ENCODE measurements around the gene CHST8. TPM values are rescaled to one million over a fixed set of nuclear protein-coding genes. Genes with fewer than 3 reads are reported as not detected.

CHST8 gene
- polyA plus RNA-seq, 3 donors = not detected

- no peaks in the 10 kb centered on the region for H3K27me3 ChIP-seq (ENCODE audit: control insufficient read depth in 2 of 2, insufficient read depth in 2 of 2, low read length in 2 of 2)
- intact Hi-C loops (cut with micrococcal nuclease) = no loop called here
- no peaks in the 10 kb centered on the region for H3K4me1 Mint-ChIP-seq
- H3K9me3 Mint-ChIP-seq = peaks cover 0 to under 1% (median 0%) of the 10 kb centered on the region in 7 donors
- no peak overlapping the region for H2AFZ ChIP-seq (ENCODE audit: insufficient read depth, low read depth, low read length, poor library complexity, severe bottlenecking)
- no peaks in the 10 kb centered on the region for H3K36me3 Mint-ChIP-seq
- no peaks in the 10 kb centered on the region for H3K4me1 ChIP-seq (ENCODE audit: control insufficient read depth in 1 of 2, insufficient read depth in 2 of 2, low read length in 2 of 2)
- no peak overlapping the region for H3K9ac ChIP-seq (ENCODE audit: insufficient read depth, low read length, poor library complexity, severe bottlenecking)
- H3K4me2 ChIP-seq (replicated peaks; ENCODE audit: extremely low read depth, low read length, poor library complexity, severe bottlenecking) = no peak overlapping the region
- no peak overlapping the region for H3K27ac ChIP-seq (ENCODE audit: low read depth in 1 of 2, low read length in 2 of 2)
- WGBS (ENCODE audit: insufficient coverage) = 87% methylated on average over 8 of the region's 13 CpGs
- H3K4me3 Mint-ChIP-seq = no peak overlapping the region
- H4K20me1 ChIP-seq (ENCODE audit: insufficient read depth, low read length) = no peaks in the 10 kb centered on the region
- TF ChIP-seq CTCF (IDR thresholded peaks at IDR 0.05) = no peak
- H3K27me3 Mint-ChIP-seq (ENCODE audit: low read depth in 3 of 3) = peaks cover 0 to 2% (median 0%) of the 10 kb centered on the region in 3 donors
- H3K36me3 ChIP-seq (replicated peaks in 1 of 2; ENCODE audit: control insufficient read depth in 1 of 2, insufficient read depth in 2 of 2, low read length in 2 of 2) = no peaks in the 10 kb centered on the region
- no peak for DNase-seq
- no peak overlapping the region for H3K27ac Mint-ChIP-seq
- no peak overlapping the region for H3K4me3 ChIP-seq (replicated peaks in 1 of 3; ENCODE audit: low read depth in 2 of 3, low read length in 3 of 3)
- no peaks in the 10 kb centered on the region for H3K79me2 ChIP-seq (ENCODE audit: insufficient read depth, low read length)
- H3K9me3 ChIP-seq (replicated peaks in 1 of 2; ENCODE audit: control insufficient read depth in 1 of 2, insufficient read depth in 1 of 2, low read length in 2 of 2) = no peaks in the 10 kb centered on the region
These were observed 78.1 kb downstream of the CHST8 start for GRCh38 chr19:33699754-33700407.

GRCh38 chr19:33700408-33701013, 78.8 kb downstream of the CHST8 start:
- Histone ChIP-seq H3K79me2 (ENCODE audit: insufficient read depth, low read length) (no peaks in the 10 kb centered on the region), H3K27ac (ENCODE audit: low read depth in 1 of 2, low read length in 2 of 2) (no peak overlapping the region), H3K9ac (ENCODE audit: insufficient read depth, low read length, poor library complexity, severe bottlenecking) (no peak overlapping the region), H3K4me1 (ENCODE audit: control insufficient read depth in 1 of 2, insufficient read depth in 2 of 2, low read length in 2 of 2) (no peaks in the 10 kb centered on the region), H4K20me1 (ENCODE audit: insufficient read depth, low read length) (no peaks in the 10 kb centered on the region), H2AFZ (ENCODE audit: insufficient read depth, low read depth, low read length, poor library complexity, severe bottlenecking) (no peak overlapping the region), H3K27me3 (ENCODE audit: control insufficient read depth in 2 of 2, insufficient read depth in 2 of 2, low read length in 2 of 2) (no peaks in the 10 kb centered on the region), H3K4me3 (replicated peaks in 1 of 3; ENCODE audit: low read depth in 2 of 3, low read length in 3 of 3) (no peak overlapping the region), H3K36me3 (replicated peaks in 1 of 2; ENCODE audit: control insufficient read depth in 1 of 2, insufficient read depth in 2 of 2, low read length in 2 of 2) (no peaks in the 10 kb centered on the region), H3K9me3 (replicated peaks in 1 of 2; ENCODE audit: control insufficient read depth in 1 of 2, insufficient read depth in 1 of 2, low read length in 2 of 2) (no peaks in the 10 kb centered on the region), H3K4me2 (replicated peaks; ENCODE audit: extremely low read depth, low read length, poor library complexity, severe bottlenecking) (no peak overlapping the region)
- TF ChIP-seq CTCF (IDR thresholded peaks at IDR 0.05) = no peak
- Mint-ChIP-seq H3K4me3 (no peak overlapping the region), H3K4me1 (no peaks in the 10 kb centered on the region), H3K27me3 (ENCODE audit: low read depth in 3 of 3) (peaks cover 0 to 2% (median 0%) of the 10 kb centered on the region in 3 donors), H3K36me3 (no peaks in the 10 kb centered on the region), H3K9me3 (no peaks in the 10 kb centered on the region), H3K27ac (no peak overlapping the region)
- intact Hi-C loops (cut with micrococcal nuclease) = no loop called here
- 81% methylated on average over 7 of the region's 8 CpGs for WGBS (ENCODE audit: insufficient coverage)
- DNase-seq = no peak

Data from CD14-positive monocyte (primary cell).